NCI-H460 (cell line): Measurements from ENCODE around the gene SCN4A. TPM values are rescaled to one million over a fixed set of nuclear protein-coding genes. Genes with fewer than 3 reads are reported as not detected.

Experiments
- DNase-seq: peaks from one replicate; pipeline ENCODE4 v3.0.0-alpha.2; 2016; ENCODE audit warnings: low read depth; ENCODE audit errors: extremely low read depth
- total RNA-seq: library from RNA; depleted of rRNA; stranded (reverse); fragments of >200 nt; shearing (Covaris generic); gene quantifications from 2 replicates; pipeline ENCODE4 v1.2.3, GENCODE V29; 2014

SCN4A gene
- total RNA-seq, 1 experiment from 2014 or later = 0.77 TPM

GRCh38 chr17:64002658-64003525, 30.2 kb upstream of the SCN4A start:
- no peak for DNase-seq

GRCh38 chr17:64001763-64002529, 29.2 kb upstream of the SCN4A start:
- DNase-seq = no peak

GRCh38 chr17:64001091-64001579, 28.4 kb upstream of the SCN4A start:
- DNase-seq = no peak

GRCh38 chr17:63999680-64000531, 27.2 kb upstream of the SCN4A start:
- no peak for DNase-seq

- no peak for DNase-seq
Observed at GRCh38 chr17:63998721-63999679, 26.3 kb upstream of the SCN4A start.

GRCh38 chr17:63998050-63998720, 25.5 kb upstream of the SCN4A start, which contains the start of gene PRR29:
Gene PRR29, plus strand, starts transcription at chr17:63998351. Its CDS starts 14 bp downstream, at chr17:63998365.
- peak; percentile 50 for DNase-seq

- DNase-seq = no peak
Observed at GRCh38 chr17:63997341-63998048, 24.8 kb upstream of the SCN4A start.

GRCh38 chr17:63996430-63997182, 23.9 kb upstream of the SCN4A start:
- no peak for DNase-seq

- no peak for DNase-seq
Observed at GRCh38 chr17:63995626-63996025, 22.9 kb upstream of the SCN4A start.

- DNase-seq = no peak
Observed at GRCh38 chr17:63993368-63993985, 20.8 kb upstream of the SCN4A start.

- DNase-seq = no peak
Observed at GRCh38 chr17:63991611-63992010, 18.9 kb upstream of the SCN4A start.

GRCh38 chr17:63989622-63990345, 17.1 kb upstream of the SCN4A start:
- no peak for DNase-seq

GRCh38 chr17:63988741-63989621, 16.3 kb upstream of the SCN4A start:
- no peak for DNase-seq

- no peak for DNase-seq
Observed at GRCh38 chr17:63988127-63988478, 15.4 kb upstream of the SCN4A start.
